ENCODE results near the gene NOP16. TPM values are rescaled to one million over a fixed set of nuclear protein-coding genes. Genes with fewer than 3 reads are reported as not detected.

Gene NOP16
- total and polyA plus RNA-seq, 2 of the 13 experiments (the other 11 are each of a cell fraction or from before 2014, with no cell fraction given), result 43.3 to 48.4 TPM

GRCh38 chr5:176389135-176390123 lies 1.0 kb upstream of the NOP16 start (continued):
- TF ChIP-seq KLF16 (CRISPR knock-in tag; IDR thresholded peaks at IDR 0.05) (peak in 1 of 2 experiments; percentile 48; a peak in 1 of 4 replicates), HDAC1 (CRISPR knock-in tag; IDR thresholded peaks at IDR 0.05) (peak; percentile 22), ZNF704 (CRISPR knock-in tag; IDR thresholded peaks at IDR 0.05; ENCODE audit: borderline replicate concordance) (no peak), NR2F6 (IDR thresholded peaks at IDR 0.05) (no peak), NR2F6 (CRISPR knock-in tag; IDR thresholded peaks at IDR 0.05) (no peak), ADNP (CRISPR knock-in tag; IDR thresholded peaks at IDR 0.05) (no peak), ONECUT2 (CRISPR knock-in tag; IDR thresholded peaks at IDR 0.05) (no peak), AGO2 (optimal IDR thresholded peaks at IDR 0.05; ENCODE audit: low read depth, low read length) (peak; percentile 86), ZNF124 (CRISPR knock-in tag; IDR thresholded peaks at IDR 0.05) (no peak), ZNF136 (CRISPR knock-in tag; IDR thresholded peaks at IDR 0.05; ENCODE audit: low read depth) (no peak), ZNF687 (CRISPR knock-in tag; IDR thresholded peaks at IDR 0.05) (peak; percentile 41), CTCF (CRISPR knock-in tag; IDR thresholded peaks at IDR 0.05) (no peak), ETV5 (CRISPR knock-in tag; IDR thresholded peaks at IDR 0.05; ENCODE audit: borderline replicate concordance) (no peak), ZNF282 (IDR thresholded peaks at IDR 0.05; ENCODE audit: partially characterized antibody) (no peak), SETDB1 (CRISPR knock-in tag; IDR thresholded peaks at IDR 0.05; ENCODE audit: borderline replicate concordance) (no peak)
- TF ChIP-seq, protein P1, sequence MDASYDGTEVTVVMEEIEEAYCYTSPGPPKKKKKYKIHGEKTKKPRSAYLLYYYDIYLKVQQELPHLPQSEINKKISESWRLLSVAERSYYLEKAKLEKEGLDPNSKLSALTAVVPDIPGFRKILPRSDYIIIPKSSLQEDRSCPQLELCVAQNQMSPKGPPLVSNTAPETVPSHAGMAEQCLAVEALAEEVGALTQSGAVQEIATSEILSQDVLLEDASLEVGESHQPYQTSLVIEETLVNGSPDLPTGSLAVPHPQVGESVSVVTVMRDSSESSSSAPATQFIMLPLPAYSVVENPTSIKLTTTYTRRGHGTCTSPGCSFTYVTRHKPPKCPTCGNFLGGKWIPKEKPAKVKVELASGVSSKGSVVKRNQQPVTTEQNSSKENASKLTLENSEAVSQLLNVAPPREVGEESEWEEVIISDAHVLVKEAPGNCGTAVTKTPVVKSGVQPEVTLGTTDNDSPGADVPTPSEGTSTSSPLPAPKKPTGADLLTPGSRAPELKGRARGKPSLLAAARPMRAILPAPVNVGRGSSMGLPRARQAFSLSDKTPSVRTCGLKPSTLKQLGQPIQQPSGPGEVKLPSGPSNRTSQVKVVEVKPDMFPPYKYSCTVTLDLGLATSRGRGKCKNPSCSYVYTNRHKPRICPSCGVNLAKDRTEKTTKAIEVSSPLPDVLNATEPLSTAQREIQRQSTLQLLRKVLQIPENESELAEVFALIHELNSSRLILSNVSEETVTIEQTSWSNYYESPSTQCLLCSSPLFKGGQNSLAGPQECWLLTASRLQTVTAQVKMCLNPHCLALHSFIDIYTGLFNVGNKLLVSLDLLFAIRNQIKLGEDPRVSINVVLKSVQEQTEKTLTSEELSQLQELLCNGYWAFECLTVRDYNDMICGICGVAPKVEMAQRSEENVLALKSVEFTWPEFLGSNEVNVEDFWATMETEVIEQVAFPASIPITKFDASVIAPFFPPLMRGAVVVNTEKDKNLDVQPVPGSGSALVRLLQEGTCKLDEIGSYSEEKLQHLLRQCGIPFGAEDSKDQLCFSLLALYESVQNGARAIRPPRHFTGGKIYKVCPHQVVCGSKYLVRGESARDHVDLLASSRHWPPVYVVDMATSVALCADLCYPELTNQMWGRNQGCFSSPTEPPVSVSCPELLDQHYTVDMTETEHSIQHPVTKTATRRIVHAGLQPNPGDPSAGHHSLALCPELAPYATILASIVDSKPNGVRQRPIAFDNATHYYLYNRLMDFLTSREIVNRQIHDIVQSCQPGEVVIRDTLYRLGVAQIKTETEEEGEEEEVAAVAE (CRISPR knock-in tag; IDR thresholded peaks at IDR 0.05; ENCODE audit: borderline replicate concordance), result 0 out of 2 replicates have a peak, but pooled peaks have one; percentile 55
